HEK293T (cell line): Measurements from ENCODE around the gene DPP8.
"Not testable (repeated sequence)": the region's sequence is repeated elsewhere in the genome, so short reads cannot be mapped to it uniquely, and the experiment has no call there.

Experiments
- CTCF ChIA-PET: fragments of 350-600 bp; formaldehyde crosslinking; extraction: SDS; loops from one replicate; lab custom pipeline; 2021; ENCODE audit warnings: antibody characterized with exemption, inconsistent platforms; lab: Yijun Ruan, JAX
- POLR2A ChIA-PET: fragments of 350-600 bp; formaldehyde crosslinking; extraction: SDS; loops from one replicate; lab custom pipeline; 2020; ENCODE audit warnings: antibody characterized with exemption, inconsistent platforms; lab: Yijun Ruan, JAX
- DNase-seq: peaks from one replicate; pipeline ENCODE4 v3.0.0; 2012; ENCODE audit warnings: mixed read lengths; ENCODE audit errors: extremely low spot score
- ARNT ChIP-seq: fragments of 450-650 bp; IDR thresholded peaks from 2 replicates; pipeline ENCODE4 v1.6.1; 2017; ENCODE audit warnings: mild to moderate bottlenecking
- BHLHE40 ChIP-seq: fragments of 450-650 bp; IDR thresholded peaks from 2 replicates; pipeline ENCODE4 v1.6.1; 2016; ENCODE audit warnings: mild to moderate bottlenecking, moderate library complexity, borderline replicate concordance
- CTBP1 ChIP-seq: fragments of 450-650 bp; IDR thresholded peaks from 2 replicates; pipeline ENCODE4 v1.6.1; 2016; ENCODE audit warnings: borderline replicate concordance
- ELF4 ChIP-seq: fragments of 450-650 bp; IDR thresholded peaks from 2 replicates; pipeline ENCODE4 v1.6.1; 2017; ENCODE audit warnings: antibody characterized with exemption
- FOXA1 ChIP-seq: fragments of 450-650 bp; IDR thresholded peaks from 2 replicates; pipeline ENCODE4 v1.6.1; 2016; ENCODE audit warnings: mild to moderate bottlenecking
- FOXK2 ChIP-seq: fragments of 450-650 bp; IDR thresholded peaks from 2 replicates; pipeline ENCODE4 v1.6.1; 2016; ENCODE audit warnings: mild to moderate bottlenecking
- FOXM1 ChIP-seq: fragments of 450-650 bp; IDR thresholded peaks from 2 replicates; pipeline ENCODE4 v1.6.1; 2017; ENCODE audit warnings: mild to moderate bottlenecking, borderline replicate concordance
- HDGF ChIP-seq: fragments of 450-650 bp; IDR thresholded peaks from 2 replicates; pipeline ENCODE4 v1.6.1; 2017; ENCODE audit warnings: antibody characterized with exemption, borderline replicate concordance
- L3MBTL2 ChIP-seq: fragments of 450-650 bp; conservative IDR thresholded peaks from 2 replicates; pipeline ENCODE4 v1.6.1; 2016; ENCODE audit warnings: mild to moderate bottlenecking
- LEF1 ChIP-seq: fragments of 450-650 bp; IDR thresholded peaks from 2 replicates; pipeline ENCODE4 v1.6.1; 2017; ENCODE audit warnings: mild to moderate bottlenecking, borderline replicate concordance
- NFRKB ChIP-seq: fragments of 450-650 bp; IDR thresholded peaks from 2 replicates; pipeline ENCODE4 v1.6.1; 2016; ENCODE audit warnings: mild to moderate bottlenecking, moderate library complexity
- PKNOX1 ChIP-seq: fragments of 450-650 bp; IDR thresholded peaks from 2 replicates; pipeline ENCODE4 v1.6.1; 2016
- SP1 ChIP-seq: fragments of 450-650 bp; IDR thresholded peaks from 2 replicates; pipeline ENCODE4 v1.6.1; 2017
- SUZ12 ChIP-seq: fragments of 450-650 bp; IDR thresholded peaks from 2 replicates; pipeline ENCODE4 v1.6.1; 2016; ENCODE audit warnings: mild to moderate bottlenecking
- TARDBP ChIP-seq: fragments of 450-650 bp; IDR thresholded peaks from 2 replicates; pipeline ENCODE4 v1.6.1; 2016
- ZNF384 ChIP-seq: fragments of 450-650 bp; IDR thresholded peaks from 2 replicates; pipeline ENCODE4 v1.6.1; 2016

The DPP8 gene

DNA sequence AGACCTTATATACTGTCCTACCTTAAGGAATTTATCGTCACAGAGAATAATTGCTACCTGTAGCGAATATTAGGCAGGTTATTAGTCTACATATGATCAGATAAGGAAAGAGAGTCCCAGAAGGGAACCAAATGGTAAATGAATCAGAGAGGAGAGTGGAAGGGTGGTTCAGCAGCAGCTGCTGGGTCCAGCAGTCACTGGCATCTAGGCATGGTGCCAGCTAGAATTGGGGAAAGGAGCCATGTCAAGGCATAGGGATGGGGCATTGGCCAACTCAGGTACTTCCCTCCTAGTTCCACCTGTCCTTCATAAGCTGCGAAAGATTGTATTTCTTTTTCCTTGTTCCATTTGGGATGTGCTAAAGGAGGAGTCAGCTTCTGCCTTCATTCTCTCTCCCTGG lies 36.2 kb upstream of the DPP8 start:
- TF ChIP-seq LEF1 (no peak), L3MBTL2 (no peak), SP1 (no peak), ZNF384 (no peak), HDGF (no peak), FOXK2 (no peak), ELF4 (no peak), BHLHE40 (no peak), CTBP1 (no peak), NFRKB (no peak), PKNOX1 (no peak), FOXA1 (no peak), ARNT (no peak), SUZ12 (no peak), TARDBP (no peak), FOXM1 (no peak)
- POLR2A ChIA-PET = interaction anchor here (0.9 kb wide), 1 partner anchor 13 kb away, joined by 3 read pairs; no protein-coding TSS in a partner anchor
- no peak for DNase-seq
- CTCF ChIA-PET = no interaction called here

GRCh38 chr15:65552851-65553250 lies 35.4 kb upstream of the DPP8 start:
- POLR2A ChIA-PET, CTCF ChIA-PET, DNase-seq: not testable (repeated sequence)

DNA sequence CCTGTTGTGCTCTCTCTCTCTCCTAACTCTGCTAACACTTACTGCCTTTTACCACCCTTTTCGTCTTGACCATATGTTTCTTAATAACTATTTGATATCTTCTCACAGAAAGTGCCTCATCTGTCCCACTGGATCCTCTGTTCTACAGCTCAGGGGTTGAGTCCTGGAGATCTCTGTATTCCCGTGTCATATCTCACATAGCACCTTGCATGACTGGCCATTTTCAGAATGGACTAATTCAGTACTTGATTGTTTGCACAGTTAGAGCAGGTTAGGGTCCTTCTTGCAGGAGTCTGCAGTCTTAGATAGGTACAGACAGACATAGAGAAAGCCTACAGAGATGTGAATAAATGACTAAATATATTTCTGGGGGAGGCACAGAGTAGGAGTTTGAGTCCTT lies 33.7 kb upstream of the DPP8 start:
- ChIA-PET POLR2A (interaction anchor here (0.7 to 1.1 kb wide), 4 partner anchors 11 to 60 kb away, joined by 3 to 4 read pairs (median 3); partner anchors contain the start of genes DPP8 and INTS14), CTCF (interaction anchor here (1.2 kb wide), 1 partner anchor 59 kb away, joined by 3 read pairs; the partner anchor contains the start of gene INTS14)
- no peak for TF ChIP-seq LEF1
- no peak for TF ChIP-seq FOXK2
- no peak for DNase-seq

DNA sequence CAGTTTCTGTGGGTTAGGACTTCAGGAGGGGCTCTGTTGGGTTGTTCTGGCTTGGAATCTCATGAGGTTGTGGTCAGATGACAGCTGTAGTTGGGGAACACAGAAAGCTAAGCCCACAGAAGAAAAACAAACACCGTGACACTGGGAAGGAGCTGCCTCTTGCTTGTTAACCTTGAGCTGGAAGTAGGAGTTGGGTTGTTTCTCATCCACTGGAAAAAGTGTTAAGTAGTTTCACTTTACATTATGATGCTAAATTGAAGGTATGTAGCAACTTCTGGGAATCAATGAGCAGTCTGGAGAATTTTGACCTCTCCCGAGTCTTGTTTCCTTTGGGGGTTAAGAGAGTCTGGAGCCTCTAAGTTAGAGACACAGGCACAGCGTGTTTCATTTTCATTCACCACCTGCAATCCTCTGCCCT lies 33.2 kb upstream of the DPP8 start:
- no peak for TF ChIP-seq NFRKB
- no peak for TF ChIP-seq ZNF384
- ChIA-PET POLR2A (interaction anchor here (0.7 to 1.0 kb wide), 3 partner anchors 10 to 34 kb away, joined by 3 to 4 read pairs (median 3); partner anchors contain the start of gene DPP8), CTCF (interaction anchor here (1.2 kb wide), 1 partner anchor 60 kb away, joined by 3 read pairs; the partner anchor contains the start of gene INTS14)
- no peak for DNase-seq

GRCh38 chr15:65549288-65549687 lies 31.8 kb upstream of the DPP8 start:
- ChIA-PET CTCF (interaction anchor here (0.6 kb wide), 1 partner anchor 136 kb away, joined by 4 read pairs; no protein-coding TSS in a partner anchor), POLR2A (interaction anchor here (1.0 kb wide), 1 partner anchor 245 kb away, joined by 3 read pairs; the partner anchor contains the start of gene RNU5B-1)
- not testable (repeated sequence) for DNase-seq

GRCh38 chr15:65547841-65548240 lies 30.4 kb upstream of the DPP8 start:
- TF ChIP-seq CTBP1 (no peak), TARDBP (no peak)
- no peak for DNase-seq
- ChIA-PET POLR2A (no interaction called here), CTCF (no interaction called here)

DNA sequence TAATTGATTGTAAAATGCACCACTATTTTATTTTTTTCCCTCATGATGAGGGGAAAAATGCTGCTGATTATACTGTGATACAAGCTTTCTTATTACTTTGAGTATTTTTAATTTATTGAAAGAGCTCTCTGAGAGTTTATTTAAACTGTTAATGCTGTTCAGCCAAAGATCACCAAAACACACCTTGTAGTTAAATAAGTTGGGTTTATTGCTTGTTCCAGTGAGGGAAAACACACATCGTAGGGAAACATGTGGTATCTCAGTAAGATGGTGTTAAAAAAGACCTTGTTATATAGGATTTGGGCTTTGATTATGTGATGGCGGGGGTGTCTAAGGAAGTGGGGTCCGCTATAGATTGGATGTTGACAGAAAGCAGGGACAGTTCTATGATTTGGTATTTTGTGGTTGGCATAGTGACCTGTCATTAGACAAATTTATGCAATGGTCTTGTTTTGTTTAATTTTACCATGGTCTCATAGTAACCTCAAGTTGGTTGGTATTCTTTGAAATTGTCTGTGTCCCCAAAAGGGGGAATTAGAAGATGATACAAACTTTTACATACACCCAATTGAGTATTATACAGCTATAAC lies 23.8 kb upstream of the DPP8 start:
- TF ChIP-seq HDGF (no peak), BHLHE40 (no peak), FOXM1 (no peak), NFRKB (no peak), FOXK2 (no peak), TARDBP (no peak), PKNOX1 (no peak), ARNT (no peak), CTBP1 (no peak), ELF4 (no peak), LEF1 (no peak), FOXA1 (no peak), ZNF384 (no peak), SUZ12 (no peak), L3MBTL2 (no peak), SP1 (no peak)
- ChIA-PET CTCF (no interaction called here), POLR2A (interaction anchor here (1.1 to 1.4 kb wide), 3 partner anchors 18 to 70 kb away, joined by 3 to 6 read pairs (median 4); partner anchors contain the start of gene INTS14)
- no peak for DNase-seq

DNA sequence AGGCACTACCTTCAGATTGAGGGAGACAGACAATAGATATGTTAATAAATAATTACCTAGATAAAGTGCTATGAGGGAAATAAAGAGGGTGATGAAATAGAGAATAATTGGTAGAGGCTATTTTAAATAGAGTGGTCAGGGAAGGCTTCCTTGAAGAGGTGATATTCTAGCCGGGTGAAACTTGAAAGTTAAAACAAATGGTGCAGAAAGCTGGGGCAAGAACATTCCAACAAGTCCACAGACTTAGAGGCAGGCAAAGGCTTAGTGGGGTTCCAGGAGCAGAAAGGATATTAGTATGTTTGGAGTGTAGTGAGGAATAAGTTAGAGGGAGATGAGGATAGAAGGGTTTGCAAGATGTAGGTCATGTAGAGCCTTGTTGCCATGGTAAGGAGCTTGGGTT lies 22.8 kb upstream of the DPP8 start:
- DNase-seq = no peak
- TF ChIP-seq ARNT (no peak), LEF1 (no peak), L3MBTL2 (no peak), FOXM1 (no peak), ELF4 (no peak)
- ChIA-PET POLR2A (interaction anchor here (0.7 to 1.3 kb wide), 3 partner anchors 10 to 71 kb away, joined by 3 to 6 read pairs (median 4); partner anchors contain the start of gene INTS14), CTCF (no interaction called here)
